ENCODE data around the gene PCDHGB7.
"Not testable (repeated sequence)": the region's sequence is repeated elsewhere in the genome, so short reads cannot be mapped to it uniquely, and the experiment has no call there.

Gene PCDHGB7

DNA sequence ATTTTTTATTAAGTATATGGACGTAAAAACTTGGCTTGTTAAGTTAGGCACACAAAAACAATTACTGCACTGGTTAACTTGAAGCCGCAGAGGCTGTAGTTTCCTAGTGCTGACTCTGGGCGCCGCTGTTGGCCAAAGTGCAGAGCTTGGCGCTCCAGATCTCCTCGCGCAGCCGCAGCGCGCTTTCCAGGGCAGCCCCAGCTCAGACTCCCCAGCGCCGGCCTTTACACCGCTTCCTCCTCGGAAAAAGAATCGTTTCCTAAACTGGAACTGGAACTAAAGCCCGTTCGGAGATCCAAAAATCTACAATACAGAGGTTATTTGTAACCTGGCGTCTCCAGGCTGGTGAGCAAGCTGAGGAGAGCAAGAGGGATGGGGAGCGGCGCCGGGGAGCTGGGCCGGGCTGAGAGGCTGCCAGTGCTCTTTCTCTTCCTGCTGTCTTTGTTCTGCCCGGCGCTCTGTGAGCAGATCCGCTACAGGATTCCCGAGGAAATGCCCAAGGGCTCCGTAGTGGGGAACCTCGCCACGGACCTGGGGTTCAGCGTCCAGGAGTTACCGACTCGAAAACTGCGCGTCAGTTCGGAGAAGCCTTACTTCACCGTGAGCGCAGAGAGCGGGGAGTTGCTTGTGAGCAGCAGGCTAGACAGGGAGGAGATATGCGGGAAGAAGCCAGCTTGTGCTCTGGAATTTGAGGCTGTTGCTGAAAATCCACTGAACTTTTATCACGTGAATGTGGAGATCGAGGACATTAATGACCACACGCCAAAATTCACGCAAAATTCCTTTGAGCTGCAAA, 19.5 kb upstream of the PCDHGB7 start, which contains the start of gene PCDHGB5:
Gene PCDHGB5 (plus strand): TSS at position 192 of the 796 bp plus-strand sequence. CDS start 181 bp downstream, at position 373.
- DNase-seq (ENCODE audit: low read depth in 2 of 2) = not testable (repeated sequence)

DNA sequence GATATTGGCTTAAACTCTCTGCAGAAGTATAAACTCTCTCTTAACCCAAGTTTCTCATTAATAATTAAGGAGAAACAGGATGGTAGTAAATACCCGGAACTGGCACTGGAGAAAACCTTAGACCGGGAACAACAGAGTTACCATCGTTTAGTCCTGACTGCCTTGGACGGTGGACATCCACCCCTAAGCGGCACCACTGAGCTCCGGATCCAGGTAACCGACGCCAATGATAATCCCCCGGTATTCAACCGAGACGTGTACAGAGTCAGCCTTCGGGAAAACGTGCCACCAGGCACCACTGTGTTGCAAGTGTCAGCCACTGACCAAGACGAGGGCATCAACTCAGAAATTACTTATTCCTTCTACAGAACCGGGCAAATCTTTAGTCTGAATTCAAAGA, 18.9 kb upstream of the PCDHGB7 start:
- no peak for DNase-seq (ENCODE audit: low read depth in 2 of 2)

DNA sequence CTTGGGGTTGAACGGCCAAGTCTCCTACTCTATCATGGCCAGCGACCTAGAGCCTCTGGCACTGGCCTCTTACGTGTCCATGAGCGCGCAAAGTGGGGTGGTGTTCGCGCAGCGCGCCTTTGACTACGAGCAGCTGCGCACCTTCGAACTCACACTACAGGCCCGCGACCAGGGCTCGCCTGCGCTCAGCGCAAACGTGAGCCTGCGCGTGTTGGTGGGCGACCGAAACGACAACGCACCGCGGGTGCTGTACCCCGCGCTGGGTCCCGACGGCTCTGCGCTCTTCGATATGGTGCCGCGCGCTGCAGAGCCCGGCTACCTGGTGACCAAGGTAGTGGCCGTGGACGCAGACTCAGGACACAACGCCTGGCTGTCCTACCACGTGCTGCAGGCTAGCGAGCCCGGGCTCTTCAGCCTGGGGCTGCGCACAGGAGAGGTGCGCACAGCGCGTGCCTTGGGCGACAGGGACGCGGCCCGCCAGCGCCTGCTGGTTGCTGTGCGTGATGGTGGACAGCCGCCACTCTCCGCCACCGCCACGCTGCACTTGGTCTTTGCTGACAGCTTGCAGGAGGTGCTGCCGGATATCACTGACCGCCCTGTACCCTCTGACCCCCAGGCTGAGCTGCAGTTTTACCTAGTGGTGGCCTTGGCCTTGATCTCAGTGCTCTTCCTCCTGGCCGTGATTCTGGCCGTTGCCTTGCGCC, 17.8 kb upstream of the PCDHGB7 start:
- DNase-seq (ENCODE audit: low read depth in 2 of 2) = no peak

DNA sequence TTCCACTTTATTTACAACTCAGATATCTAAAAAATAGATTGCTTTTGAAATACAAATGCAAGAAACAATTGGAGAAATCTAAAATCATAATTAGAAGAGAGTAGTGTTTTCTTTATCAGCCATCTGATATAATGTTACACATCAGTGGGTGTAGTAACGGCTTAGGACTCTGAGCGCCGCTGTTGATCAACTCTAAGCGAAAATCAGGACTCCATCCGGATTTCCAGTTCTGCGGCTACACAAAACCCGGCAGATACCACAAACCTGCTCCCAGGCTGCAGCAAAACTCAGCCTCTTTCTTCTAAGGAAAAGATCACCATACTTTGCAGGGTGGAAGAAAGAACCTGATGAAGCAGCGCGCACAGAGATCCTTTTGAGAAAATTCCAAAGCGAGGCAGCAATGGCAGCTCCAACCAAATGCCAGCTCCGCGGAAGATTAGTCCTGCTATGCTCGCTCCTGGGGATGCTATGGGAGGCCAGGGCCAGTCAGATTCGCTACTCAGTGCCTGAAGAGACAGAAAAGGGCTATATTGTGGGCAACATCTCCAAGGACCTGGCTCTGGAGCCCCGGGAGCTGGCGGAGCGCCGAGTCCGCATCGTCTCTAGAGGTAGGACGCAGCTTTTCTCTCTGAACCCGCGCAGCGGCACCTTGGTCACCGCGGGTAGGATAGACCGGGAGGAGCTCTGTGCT, 14.8 kb upstream of the PCDHGB7 start, which contains the start of gene PCDHGA9:
Gene PCDHGA9 (plus strand): TSS at position 226 of the 691 bp plus-strand sequence. CDS start 175 bp downstream, at position 401.
- no peak for DNase-seq (ENCODE audit: low read depth in 2 of 2)

DNA sequence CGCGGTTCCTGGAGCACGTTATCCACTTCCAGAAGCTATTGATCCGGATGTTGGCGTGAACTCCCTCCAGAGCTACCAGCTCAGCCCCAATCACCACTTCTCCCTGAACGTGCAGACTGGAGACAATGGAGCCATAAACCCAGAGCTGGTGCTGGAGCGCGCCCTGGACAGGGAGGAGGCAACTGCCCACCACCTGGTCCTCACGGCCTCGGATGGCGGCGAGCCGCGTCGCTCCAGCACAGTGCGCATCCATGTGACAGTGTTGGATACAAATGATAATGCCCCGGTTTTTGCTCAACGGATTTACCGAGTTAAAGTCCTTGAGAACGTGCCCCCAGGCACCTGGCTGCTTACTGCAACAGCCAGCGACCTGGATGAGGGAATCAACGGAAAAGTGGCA, 14.1 kb upstream of the PCDHGB7 start:
- no peak for DNase-seq (ENCODE audit: low read depth in 2 of 2)

DNA sequence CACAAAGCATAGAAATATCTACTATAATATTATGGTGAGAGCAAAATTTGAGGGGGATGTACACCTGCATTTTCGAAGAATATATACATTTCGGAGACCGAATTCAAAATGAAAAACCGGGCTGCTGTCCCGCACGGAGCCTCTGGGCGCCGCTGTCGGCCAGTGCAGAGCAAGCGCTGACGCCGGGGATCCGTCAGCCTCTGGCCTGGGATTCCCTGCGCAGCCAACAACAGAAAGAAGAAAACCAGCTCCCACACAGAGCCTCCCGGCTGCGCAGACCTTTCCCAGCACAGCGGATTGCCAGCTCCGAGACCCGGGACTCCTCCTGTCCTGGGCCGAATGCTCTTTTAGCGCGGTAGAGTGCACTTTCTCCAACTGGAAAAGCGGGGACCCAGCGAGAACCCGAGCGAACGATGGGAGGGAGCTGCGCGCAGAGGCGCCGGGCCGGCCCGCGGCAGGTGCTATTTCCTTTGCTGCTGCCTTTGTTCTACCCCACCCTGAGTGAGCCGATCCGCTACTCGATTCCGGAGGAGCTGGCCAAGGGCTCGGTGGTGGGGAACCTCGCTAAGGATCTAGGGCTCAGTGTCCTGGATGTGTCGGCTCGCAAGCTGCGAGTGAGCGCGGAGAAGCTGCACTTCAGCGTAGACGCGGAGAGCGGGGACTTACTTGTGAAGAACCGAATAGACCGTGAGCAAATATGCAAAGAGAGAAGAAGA, 9.5 kb upstream of the PCDHGB7 start, which contains the start of gene PCDHGB6:
Gene PCDHGB6 (plus strand): TSS at position 232 of the 716 bp plus-strand sequence. CDS start 182 bp downstream, at position 414.
- not testable (repeated sequence) for DNase-seq (ENCODE audit: low read depth in 2 of 2)

DNA sequence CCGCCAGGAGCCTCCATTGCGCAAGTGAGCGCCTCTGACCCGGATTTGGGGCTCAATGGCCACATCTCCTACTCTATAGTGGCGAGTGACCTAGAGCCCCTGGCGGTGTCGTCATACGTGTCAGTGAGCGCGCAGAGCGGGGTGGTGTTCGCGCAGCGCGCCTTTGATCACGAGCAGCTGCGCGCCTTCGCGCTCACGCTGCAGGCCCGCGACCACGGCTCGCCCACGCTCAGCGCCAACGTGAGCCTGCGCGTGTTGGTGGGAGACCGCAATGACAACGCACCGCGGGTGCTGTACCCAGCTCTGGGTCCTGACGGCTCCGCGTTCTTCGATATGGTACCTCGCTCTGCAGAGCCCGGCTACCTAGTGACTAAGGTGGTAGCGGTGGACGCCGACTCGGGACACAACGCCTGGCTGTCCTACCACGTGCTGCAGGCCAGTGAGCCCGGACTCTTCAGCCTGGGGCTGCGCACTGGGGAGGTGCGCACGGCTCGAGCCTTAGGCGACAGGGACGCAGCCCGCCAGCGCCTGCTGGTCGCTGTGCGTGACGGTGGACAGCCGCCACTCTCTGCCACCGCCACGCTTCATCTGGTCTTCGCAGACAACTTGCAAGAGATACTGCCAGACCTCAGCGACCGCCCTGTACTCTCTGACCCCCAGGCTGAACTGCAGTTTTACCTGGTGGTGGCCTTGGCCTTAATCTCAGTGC, 7.7 kb upstream of the PCDHGB7 start:
- no peak for DNase-seq (ENCODE audit: low read depth in 2 of 2)

DNA sequence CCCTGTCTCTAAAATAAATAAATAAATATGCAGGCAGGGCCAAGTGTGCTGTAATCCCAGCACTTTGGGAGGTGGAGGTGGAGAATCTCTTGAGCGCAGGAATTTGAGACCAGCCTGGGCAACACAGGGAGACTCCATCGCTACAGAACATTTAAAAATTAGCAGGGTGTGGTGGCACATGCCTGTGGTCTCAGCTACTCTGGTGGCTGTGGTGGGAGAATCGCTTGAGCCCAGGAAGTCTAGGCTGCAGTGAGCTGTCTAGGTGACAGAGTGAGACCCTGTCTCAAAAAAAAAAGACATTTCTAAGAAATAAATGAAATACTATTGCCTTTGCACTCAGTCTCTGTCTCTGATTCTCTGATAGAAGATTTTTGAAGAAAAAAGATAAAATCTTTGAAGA, 5.9 kb upstream of the PCDHGB7 start:
- no peak for DNase-seq (ENCODE audit: low read depth in 2 of 2)

DNA sequence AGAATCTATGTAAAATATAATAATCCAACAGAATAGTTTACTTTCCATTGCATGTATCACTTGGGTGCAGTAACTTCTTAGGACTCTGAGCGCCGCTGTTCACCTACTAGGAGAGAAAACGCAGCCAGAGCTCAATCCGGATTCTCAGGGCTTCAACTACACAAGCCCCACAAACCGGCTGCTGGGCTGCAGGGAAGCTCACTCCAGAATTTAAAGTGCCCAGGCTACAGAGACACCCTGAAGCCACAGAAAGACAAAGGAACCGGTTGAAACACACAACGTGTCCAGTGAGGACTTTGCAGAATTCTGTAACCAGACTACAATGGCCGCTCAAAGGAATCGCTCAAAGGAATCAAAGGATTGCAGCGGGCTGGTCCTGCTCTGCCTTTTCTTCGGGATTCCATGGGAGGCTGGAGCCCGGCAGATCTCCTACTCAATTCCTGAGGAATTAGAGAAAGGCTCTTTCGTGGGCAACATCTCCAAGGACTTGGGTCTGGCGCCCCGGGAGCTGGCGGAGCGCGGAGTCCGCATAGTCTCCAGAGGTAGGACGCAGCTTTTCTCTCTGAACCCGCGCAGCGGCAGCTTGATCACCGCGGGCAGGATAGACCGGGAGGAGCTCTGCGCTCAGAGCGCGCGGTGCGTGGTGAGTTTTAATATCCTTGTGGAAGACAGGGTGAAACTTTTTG, 4.5 kb upstream of the PCDHGB7 start, which contains the start of gene PCDHGA10:
Gene PCDHGA10 (plus strand): TSS at position 134 of the 686 bp plus-strand sequence. CDS start 189 bp downstream, at position 323.
- no peak for DNase-seq (ENCODE audit: low read depth in 2 of 2)

DNA sequence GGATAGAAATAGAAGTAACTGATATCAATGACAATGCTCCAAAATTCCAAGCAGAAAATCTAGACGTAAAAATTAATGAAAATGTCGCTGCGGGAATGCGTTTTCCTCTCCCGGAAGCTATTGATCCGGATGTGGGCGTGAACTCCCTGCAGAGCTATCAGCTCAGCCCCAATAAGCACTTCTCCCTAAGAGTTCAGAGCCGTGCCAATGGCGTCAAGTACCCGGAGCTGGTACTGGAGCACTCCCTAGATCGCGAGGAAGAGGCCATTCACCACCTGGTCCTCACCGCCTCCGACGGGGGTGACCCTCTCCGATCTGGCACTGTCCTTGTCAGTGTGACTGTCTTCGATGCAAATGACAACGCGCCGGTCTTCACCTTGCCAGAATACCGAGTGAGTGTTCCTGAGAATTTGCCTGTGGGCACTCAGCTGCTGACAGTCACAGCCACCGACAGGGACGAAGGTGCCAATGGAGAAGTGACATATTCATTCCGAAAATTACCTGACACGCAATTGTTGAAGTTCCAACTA, 3.9 kb upstream of the PCDHGB7 start:
- DNase-seq (ENCODE audit: low read depth in 2 of 2) = no peak

DNA sequence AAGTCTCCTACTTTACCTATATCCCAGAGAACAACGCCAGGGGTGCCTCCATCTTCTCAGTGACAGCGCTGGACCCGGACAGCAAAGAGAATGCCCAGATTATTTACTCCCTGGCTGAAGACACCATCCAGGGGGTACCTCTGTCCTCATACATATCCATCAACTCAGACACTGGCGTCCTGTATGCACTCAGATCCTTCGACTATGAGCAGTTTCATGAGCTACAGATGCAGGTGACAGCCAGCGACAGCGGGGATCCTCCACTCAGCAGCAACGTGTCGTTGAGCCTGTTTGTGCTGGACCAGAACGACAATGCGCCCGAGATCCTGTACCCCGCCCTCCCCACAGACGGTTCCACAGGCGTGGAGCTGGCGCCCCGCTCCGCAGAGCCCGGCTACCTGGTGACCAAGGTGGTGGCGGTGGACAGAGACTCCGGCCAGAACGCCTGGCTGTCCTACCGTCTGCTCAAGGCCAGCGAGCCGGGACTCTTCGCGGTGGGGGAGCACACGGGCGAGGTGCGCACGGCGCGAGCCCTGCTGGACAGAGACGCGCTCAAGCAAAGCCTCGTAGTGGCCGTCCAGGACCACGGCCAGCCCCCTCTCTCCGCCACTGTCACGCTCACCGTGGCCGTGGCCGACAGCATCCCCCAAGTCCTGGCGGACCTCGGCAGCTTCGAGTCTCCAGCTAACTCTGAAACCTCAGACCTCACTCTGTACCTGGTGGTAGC, 2.8 kb upstream of the PCDHGB7 start:
- DNase-seq (ENCODE audit: low read depth in 2 of 2) = not testable (repeated sequence)

DNA sequence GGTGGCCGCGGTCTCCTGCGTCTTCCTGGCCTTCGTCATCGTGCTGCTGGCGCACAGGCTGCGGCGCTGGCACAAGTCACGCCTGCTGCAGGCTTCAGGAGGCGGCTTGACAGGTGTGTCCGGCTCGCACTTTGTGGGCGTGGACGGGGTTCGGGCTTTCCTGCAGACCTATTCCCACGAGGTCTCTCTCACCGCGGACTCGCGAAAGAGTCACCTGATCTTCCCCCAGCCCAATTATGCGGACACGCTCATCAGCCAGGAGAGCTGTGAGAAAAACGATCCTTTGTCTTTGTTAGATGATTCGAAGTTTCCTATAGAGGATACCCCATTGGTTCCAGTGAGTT, 2.2 kb upstream of the PCDHGB7 start:
- DNase-seq (ENCODE audit: low read depth in 2 of 2) = not testable (repeated sequence)

DNA sequence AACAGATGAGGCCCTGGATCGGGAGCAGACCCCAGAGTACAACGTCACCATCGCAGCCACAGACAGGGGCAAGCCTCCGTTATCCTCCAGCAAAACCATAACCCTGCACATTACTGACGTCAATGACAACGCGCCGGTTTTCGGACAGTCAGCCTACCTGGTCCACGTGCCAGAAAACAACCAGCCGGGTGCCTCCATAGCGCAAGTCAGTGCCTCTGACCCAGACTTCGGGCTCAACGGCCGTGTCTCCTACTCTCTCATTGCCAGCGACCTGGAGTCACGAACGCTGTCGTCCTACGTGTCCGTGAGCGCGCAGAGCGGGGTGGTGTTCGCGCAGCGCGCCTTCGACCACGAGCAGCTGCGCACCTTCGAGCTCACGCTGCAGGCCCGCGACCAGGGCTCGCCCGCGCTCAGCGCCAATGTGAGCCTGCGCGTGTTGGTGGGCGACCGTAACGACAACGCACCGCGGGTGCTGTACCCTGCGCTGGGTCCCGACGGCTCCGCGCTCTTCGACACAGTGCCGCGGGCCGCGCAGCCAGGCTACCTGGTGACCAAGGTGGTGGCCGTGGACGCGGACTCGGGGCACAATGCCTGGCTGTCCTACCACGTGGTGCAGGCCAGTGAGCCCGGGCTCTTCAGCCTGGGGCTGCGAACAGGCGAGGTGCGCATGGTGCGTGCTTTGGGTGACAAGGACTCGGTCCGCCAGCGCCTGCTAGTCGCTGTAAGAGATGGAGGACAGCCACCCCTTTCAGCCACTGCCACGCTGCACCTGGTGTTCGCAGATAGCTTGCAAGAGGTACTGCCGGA, 1.8 kb downstream of the PCDHGB7 start:
- DNase-seq (ENCODE audit: low read depth in 2 of 2) = no peak

DNA sequence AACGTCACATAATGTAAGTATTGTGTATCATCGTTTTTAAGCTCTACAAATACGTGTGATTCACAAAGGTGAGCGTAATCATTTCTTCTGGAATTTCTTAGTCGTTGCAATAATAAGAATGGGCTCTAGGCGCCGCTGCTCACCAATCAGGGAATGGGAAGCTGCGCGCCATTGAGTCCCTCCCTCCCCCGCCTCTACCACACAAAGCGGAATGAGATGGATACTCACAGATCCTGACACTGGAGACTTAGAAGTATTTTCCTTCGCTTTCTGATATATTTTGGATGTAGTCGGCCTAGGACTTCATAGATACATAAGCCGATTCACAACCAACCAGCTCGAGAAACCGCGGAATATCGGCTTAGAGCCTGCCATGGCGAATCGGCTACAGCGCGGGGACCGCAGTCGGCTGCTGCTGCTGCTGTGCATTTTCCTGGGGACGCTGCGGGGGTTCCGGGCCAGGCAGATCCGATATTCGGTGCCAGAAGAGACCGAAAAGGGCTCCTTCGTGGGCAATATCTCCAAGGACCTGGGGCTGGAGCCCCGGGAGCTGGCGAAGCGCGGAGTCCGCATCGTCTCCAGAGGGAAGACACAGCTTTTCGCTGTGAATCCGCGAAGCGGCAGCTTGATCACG, 3.5 kb downstream of the PCDHGB7 start, which contains the start of gene PCDHGA11:
Gene PCDHGA11 (plus strand): TSS at position 197 of the 634 bp plus-strand sequence. CDS start 177 bp downstream, at position 374.
- no peak for DNase-seq (ENCODE audit: low read depth in 2 of 2)

DNA sequence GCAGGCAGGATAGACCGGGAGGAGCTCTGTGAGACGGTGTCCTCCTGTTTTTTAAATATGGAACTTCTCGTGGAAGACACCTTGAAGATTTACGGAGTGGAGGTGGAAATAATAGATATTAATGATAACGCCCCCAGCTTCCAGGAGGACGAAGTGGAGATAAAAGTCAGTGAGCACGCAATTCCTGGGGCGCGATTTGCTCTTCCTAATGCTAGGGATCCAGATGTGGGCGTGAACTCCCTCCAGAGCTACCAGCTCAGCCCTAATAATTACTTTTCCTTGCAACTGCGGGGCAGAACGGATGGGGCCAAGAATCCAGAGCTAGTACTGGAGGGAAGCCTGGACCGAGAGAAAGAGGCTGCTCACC, 4.0 kb downstream of the PCDHGB7 start:
- DNase-seq (ENCODE audit: low read depth in 2 of 2) = no peak

DNA sequence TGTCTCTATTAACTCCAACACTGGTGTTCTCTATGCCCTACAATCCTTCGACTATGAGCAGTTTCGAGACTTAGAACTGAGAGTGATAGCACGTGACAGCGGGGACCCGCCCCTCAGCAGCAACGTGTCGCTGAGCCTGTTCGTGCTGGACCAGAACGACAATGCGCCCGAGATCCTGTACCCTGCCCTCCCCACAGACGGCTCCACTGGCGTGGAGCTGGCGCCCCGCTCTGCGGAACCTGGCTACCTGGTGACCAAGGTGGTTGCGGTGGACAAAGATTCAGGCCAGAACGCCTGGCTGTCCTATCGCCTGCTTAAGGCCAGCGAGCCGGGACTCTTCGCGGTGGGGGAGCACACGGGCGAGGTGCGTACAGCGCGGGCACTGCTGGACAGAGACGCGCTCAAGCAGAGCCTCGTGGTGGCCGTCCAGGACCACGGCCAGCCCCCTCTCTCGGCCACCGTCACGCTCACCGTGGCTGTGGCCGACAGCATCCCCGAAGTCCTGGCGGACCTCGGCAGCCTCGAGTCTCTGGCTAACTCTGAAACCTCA, 5.3 kb downstream of the PCDHGB7 start:
- no peak for DNase-seq (ENCODE audit: low read depth in 2 of 2)

DNA sequence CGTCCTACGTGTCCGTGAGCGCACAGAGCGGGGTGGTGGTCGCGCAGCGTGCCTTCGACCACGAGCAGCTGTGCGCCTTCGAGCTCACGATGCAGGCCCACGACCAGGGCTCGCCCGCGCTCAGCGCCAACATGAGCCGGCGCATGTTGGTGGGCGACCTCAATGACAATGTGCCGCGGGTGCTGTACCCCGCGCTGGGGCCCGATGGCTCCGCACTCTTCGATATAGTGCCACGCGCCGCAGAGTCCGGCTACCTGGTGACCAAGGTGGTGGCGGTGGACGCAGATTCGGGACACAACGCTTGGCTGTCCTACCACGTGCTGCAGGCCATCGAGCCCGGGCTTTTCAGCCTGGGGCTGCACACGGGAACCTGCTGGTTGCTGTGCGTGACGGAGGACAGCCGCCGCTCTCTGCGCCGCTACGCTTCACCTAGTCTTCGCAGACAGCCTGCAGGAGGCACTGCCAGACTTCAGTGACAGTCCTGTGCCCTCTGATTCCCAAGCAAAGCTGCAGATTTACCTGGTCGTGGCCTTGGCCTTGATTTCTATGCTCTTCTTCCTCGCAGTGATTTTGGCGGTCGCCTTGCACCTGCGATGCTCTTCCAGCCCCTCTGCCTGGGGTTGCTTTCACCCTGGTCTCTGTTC, 10.4 kb downstream of the PCDHGB7 start:
- no peak for DNase-seq (ENCODE audit: low read depth in 2 of 2)

Measured in fibroblast of skin of left biceps (primary cell).